ENCODE results near the gene GOLGA6L25.
"Not testable (repeated sequence)": the region's sequence is repeated elsewhere in the genome, so short reads cannot be mapped to it uniquely, and the experiment has no call there.

The GOLGA6L25 gene, protein sequence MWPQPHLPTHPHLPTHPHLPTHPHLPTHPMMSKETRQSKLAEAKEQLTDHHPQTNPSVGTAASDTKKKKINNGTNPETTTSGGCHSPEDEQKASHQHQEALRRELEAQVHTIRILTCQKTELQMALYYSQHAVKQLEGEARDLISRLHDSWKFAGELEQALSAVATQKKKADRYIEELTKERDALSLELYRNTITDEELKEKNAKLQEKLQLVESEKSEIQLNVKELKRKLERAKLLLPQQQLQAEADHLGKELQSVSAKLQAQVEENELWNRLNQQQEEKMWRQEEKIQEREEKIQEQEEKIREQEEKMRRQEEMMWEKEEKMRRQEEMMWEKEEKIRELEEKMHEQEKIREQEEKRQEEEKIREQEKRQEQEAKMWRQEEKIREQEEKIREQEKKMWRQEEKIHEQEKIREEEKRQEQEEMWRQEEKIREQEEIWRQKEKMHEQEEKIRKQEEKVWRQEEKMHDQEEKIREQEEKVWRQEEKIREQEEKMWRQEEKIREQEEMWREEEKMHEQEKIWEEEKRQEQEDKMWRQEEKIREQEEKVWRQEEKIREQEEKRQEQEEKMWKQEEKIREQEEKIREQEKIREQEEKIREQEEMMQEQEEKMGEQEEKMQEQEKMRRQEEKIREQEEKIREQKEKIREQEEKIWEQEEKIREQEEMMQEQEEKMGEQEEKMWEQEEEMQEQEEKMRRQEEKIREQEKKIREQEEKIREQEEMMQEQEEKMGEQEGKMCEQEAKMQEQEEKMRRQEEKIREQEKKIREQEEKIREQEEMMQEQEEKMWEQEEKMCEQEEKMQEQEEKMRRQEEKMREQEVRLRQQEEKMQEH

DNA sequence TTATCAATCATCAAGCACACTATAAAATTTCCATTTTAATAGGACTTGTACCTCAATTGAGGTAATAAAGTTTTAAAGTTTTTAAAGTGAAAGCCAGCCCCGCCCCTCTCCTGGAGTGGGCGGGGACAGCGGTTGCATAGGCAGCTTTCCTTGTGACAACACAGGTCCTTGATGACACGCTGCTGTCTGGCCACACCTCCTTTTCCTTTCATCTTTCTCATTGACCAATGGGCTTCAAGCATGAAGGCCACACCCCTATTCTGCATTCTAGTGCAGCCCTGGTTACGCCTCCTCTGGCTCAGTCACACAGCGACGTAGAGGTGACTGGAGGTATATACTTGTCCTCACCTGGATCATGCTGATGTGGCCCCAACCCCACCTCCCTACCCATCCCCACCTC is at the start of gene GOLGA6L25:
GOLGA6L25 (plus strand) TSS at position 301 of the 400 bp plus-strand sequence; CDS start at position 362, 61 bp downstream.
- not testable (repeated sequence) for DNase-seq

DNA sequence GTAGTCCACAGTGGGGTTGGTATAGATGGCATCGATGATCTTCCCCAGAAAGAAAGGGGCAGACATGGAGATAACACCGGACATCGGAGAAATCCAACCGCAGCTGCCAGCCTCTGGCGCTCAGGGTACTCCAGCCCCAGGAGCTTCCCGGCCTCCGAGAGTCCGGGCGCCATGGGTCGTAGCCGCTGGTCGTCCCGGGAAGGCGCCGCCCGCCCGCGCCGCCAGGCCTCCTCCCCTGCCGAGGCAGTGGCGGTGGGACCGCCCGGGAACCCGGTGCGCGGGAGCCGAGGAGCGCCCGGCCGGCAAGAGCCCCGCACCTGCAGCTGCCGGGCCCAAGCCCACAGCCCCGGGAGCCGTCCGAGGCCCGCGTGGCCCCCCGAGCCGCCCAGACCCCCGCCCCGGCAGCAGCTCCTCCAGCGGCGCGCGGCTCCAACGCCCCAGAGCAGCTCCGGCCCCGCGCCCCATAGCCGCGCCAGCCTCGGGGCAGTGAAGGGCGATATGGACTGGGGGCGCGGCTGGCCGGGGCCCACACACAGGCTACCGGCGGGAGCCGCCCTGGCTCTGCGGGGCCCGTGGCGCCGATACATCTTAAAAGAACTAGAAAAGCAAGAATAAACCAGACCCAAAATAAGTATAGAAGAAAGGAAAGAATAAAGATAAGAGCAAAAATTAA is 45.0 kb upstream of the GOLGA6L25 start:
- not testable (repeated sequence) for DNase-seq

DNA sequence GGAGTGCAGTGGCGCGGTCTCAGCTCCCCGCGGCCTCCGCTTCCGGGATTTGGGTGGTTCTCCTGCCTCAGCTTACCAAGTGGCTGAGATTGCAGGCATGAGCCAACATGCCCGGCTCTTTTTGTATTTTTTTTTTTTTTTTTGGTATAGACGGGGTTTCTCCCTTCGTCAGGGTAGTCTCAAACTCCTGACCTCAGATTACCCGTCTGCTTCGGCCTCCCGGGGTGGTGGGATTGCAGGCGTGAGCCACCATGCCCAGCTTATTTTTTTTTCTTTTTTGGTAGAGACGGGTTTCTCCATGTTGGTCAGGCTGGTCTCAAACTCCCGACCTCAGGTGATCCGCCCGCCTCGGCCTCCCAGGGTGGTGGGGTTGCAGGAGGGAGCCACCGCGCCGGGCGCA is 39.2 kb upstream of the GOLGA6L25 start:
- not testable (repeated sequence) for DNase-seq

DNA sequence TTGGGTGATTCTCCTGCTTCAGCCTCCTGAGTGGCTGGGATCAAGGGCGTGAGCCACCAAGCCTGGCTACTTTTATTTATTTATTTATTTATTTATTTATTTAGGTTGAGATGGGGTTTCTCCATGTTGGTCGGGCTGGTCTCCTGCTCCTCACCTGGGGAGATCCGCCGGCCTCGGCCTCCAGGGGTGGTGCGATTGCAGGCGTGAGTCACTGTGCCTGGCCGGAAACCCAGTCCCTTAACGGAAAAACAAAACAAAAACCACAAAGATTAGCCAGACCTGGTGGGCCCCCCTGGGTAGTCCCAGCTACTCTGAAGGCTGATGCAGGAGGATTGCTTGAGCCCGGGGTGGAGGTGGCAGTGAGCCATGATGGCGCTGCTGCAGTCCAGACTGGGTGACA is 38.2 kb upstream of the GOLGA6L25 start:
- DNase-seq: not testable (repeated sequence)

DNA sequence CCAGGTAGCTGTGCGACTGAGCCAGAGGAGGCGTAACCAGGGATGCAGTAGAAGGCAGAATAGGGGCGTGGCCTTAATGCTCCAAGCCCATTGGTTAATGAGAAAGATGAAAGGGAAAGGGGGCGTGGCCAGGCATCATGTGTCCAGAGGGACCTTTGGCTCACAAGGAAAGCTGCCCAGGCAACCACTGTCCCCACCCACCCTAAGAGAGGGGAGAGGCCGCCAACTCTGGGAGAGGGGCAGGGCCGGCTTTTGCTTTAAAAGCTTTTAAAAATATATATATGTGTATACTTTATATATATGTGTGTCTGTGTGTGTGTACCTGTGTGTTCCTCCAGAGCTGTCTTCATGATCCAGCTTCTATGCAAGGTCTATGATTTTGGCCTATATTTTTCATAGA is 20.4 kb upstream of the GOLGA6L25 start, which contains the start of gene GOLGA8G:
GOLGA8G (minus strand) TSS at position 18 of the 400 bp plus-strand sequence. CDS start 62 bp downstream, outside the sequence.
- not testable (repeated sequence) for DNase-seq

DNA sequence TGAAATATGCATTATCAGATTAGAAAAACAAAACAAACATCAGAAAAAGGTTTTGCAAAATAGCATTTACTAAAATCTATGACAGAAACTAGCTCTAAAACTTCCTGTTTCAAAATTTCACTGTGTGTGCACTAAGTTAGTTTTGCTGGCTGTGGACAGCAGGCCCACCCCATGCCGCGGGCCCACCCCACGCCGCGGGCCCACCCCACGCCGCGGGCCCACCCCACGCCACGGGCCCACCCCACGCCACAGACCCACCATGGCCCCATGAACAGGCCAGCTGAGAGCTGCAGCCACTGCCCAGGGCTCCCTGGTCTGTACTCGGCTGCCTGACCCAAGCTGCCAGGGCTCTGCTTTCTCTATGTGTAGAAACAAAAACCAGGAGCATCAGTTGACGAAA is 20.0 kb downstream of the GOLGA6L25 start:
- DNase-seq: not testable (repeated sequence)

DNA sequence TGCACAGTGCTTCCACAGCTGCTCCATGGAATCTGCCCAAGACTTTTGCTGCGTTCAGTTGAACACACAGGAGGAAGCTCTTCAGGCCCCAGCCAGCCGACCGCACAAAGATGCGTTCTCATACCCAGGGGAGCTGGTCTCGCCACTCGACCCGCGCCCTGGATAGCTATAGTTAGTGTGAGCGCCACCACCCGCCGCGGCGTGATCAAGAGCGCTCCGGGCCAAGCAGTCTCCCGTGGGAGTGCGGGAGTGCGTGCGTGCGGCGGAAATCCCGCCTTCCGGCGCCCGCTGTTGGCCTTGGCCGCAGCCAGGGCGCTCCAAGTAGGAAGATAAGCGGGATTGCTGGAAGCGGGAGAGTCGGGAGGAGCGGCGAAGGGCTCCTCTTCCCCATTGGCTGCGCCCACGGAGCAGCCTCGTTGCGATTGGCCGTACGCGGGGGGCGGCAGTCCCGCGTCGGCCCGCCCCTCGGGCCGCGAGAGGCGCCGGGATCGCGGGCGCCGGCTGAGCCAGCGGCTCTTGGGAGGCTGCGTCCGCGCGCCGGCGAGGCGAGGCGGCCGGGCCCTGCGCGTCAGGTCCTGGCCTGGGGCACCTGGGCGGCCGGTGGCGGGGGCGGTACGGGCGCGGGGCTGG is 35.7 kb downstream of the GOLGA6L25 start:
- not testable (repeated sequence) for DNase-seq

- DNase-seq: not testable (repeated sequence)
Measured at GRCh38 chr15:28589769-28590168, 36.4 kb downstream of the GOLGA6L25 start.

- not testable (repeated sequence) for DNase-seq
Measured at GRCh38 chr15:28592395-28592794, 39.0 kb downstream of the GOLGA6L25 start.

- not testable (repeated sequence) for DNase-seq
Measured at GRCh38 chr15:28593424-28594129, 40.2 kb downstream of the GOLGA6L25 start.

GRCh38 chr15:28597471-28597870 is 44.1 kb downstream of the GOLGA6L25 start:
- not testable (repeated sequence) for DNase-seq

- not testable (repeated sequence) for DNase-seq
Measured at GRCh38 chr15:28598209-28598608, 44.8 kb downstream of the GOLGA6L25 start.

DNA sequence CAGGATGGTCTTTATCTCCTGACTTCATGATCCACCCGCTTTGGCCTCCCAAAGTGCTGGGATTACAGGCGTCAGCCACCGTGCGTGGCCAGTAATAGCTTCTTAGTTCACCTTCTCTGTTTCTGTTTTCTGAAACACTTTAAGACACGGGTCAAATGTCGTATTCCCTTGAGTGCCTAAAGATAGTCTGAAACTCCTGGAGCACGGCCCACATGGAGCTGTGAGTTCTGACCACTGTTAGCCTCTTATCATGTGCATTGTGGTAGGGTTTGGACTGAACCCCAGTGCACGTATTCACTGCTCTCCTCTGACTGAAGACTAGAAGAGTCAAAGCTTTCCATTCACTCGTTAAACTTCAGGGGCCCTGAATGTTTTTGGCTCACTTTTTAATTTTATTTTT is 48.8 kb downstream of the GOLGA6L25 start:
- DNase-seq: not testable (repeated sequence)
